Measurements from ENCODE around the gene CWC25. TPM values are rescaled to one million over a fixed set of nuclear protein-coding genes. Genes with fewer than 3 reads are reported as not detected.

CWC25 gene
- total and polyA plus RNA-seq, 2 of the 13 experiments (the other 11 are each of a cell fraction or from before 2014, with no cell fraction given): 15.6 to 22.7 TPM

GRCh38 chr17:38869526-38870258 is 44.6 kb upstream of the CWC25 start, which contains the start of gene LASP1 (continued):
- TF ChIP-seq IRF9 (CRISPR knock-in tag; IDR thresholded peaks at IDR 0.05; ENCODE audit: borderline replicate concordance) (peak; percentile 93; the same call in 1 of the 2 replicates), SOX5 (CRISPR knock-in tag; IDR thresholded peaks at IDR 0.05; ENCODE audit: borderline replicate concordance) (no peak; the same call in 1 of the 2 replicates), RBAK (CRISPR knock-in tag; IDR thresholded peaks at IDR 0.05) (no peak), ESRRA (CRISPR knock-in tag; IDR thresholded peaks at IDR 0.05; ENCODE audit: low read depth) (peak; percentile 56; the same call in 1 of the 2 replicates), RARA (CRISPR knock-in tag; IDR thresholded peaks at IDR 0.05) (peak; percentile 56), ZNF143 (CRISPR knock-in tag; IDR thresholded peaks at IDR 0.05) (peak; percentile 28; the same call in 1 of the 2 replicates), CTCF (CRISPR knock-in tag; IDR thresholded peaks at IDR 0.05) (no peak; the same call in 1 of the 2 replicates), MIER2 (CRISPR knock-in tag; IDR thresholded peaks at IDR 0.05) (peak; percentile 45; the same call in 1 of the 2 replicates), GTF3A (CRISPR knock-in tag; conservative IDR thresholded peaks at IDR 0.05) (no peak), ZNF850 (CRISPR knock-in tag; conservative IDR thresholded peaks at IDR 0.05) (no peak), FLYWCH1 (CRISPR knock-in tag; IDR thresholded peaks at IDR 0.05) (no peak), ZSCAN29 (CRISPR knock-in tag; conservative IDR thresholded peaks at IDR 0.05) (no peak), ZNF3 (CRISPR knock-in tag; IDR thresholded peaks at IDR 0.05) (no peak), IRX3 (CRISPR knock-in tag; IDR thresholded peaks at IDR 0.05; ENCODE audit: borderline replicate concordance, low read depth) (0 out of 2 replicates have a peak, but pooled peaks have one; percentile 79), ZUFSP (CRISPR knock-in tag; IDR thresholded peaks at IDR 0.05; ENCODE audit: borderline replicate concordance) (no peak), ZMYM2 (CRISPR knock-in tag; IDR thresholded peaks at IDR 0.05) (peak; percentile 19), CC2D1A (CRISPR knock-in tag; IDR thresholded peaks at IDR 0.05) (no peak), ZNF142 (CRISPR knock-in tag; IDR thresholded peaks at IDR 0.05) (no peak)

Measured in HepG2 (cell line).